CD14-positive monocyte (primary cell): ENCODE data around the gene CCDC197. TPM values are rescaled to one million over a fixed set of nuclear protein-coding genes. Genes with fewer than 3 reads are reported as not detected.

Experiments used
- DNase-seq, 3 donors: peaks; one replicate each; pipeline ENCODE4 v3.0.0-alpha.2; 2011 to 2022
- H2AFZ ChIP-seq: 2 replicates; pipeline ENCODE4 v1.6.0; 2012; ENCODE audit warnings: mild to moderate bottlenecking, low read depth, low read length, inconsistent platforms; ENCODE audit not compliant: insufficient read depth, poor library complexity, severe bottlenecking
- H3K27ac ChIP-seq, 2 donors: 1 replicate in 1 of 2; 2 replicates in 1 of 2; pipeline ENCODE4 v1.5.1; 2012 to 2013; ENCODE audit warnings: low read length in 2 of 2, control low read depth in 1 of 2, inconsistent platforms in 1 of 2, low read depth in 1 of 2, mild to moderate bottlenecking in 1 of 2
- H3K27me3 ChIP-seq, 2 donors: one replicate each; pipeline versions ENCODE4 v1.6.0 to v1.6.1; 2011 to 2013; ENCODE audit warnings: low read length in 2 of 2; ENCODE audit not compliant: control insufficient read depth in 2 of 2, insufficient read depth in 2 of 2
- H3K36me3 ChIP-seq, 2 donors: replicated peaks in 1 of 2; 1 replicate in 1 of 2; 2 replicates in 1 of 2; pipeline versions ENCODE4 v1.5.1 to v1.6.1; 2012 to 2013; ENCODE audit warnings: low read length in 2 of 2, control low read depth in 1 of 2, inconsistent platforms in 1 of 2, mild to moderate bottlenecking in 1 of 2; ENCODE audit not compliant: insufficient read depth in 2 of 2, control insufficient read depth in 1 of 2
- H3K4me1 ChIP-seq, 2 donors: 1 replicate in 1 of 2; 2 replicates in 1 of 2; pipeline versions ENCODE4 v1.5.1 to v1.6.1; 2012 to 2013; ENCODE audit warnings: low read length in 2 of 2, control low read depth in 1 of 2, inconsistent platforms in 1 of 2, mild to moderate bottlenecking in 1 of 2, moderate library complexity in 1 of 2; ENCODE audit not compliant: insufficient read depth in 2 of 2, control insufficient read depth in 1 of 2
- H3K4me2 ChIP-seq: replicated peaks from 2 replicates; pipeline ENCODE3; 2012; ENCODE audit warnings: low read length, moderate library complexity, mild to moderate bottlenecking; ENCODE audit not compliant: poor library complexity, severe bottlenecking; ENCODE audit errors: extremely low read depth
- H3K4me3 ChIP-seq, 3 experiments: fragments of 200-600 bp in 1 of 3; sonication (generic) in 1 of 3; replicated peaks in 1 of 3; 1 replicate in 2 of 3; 2 replicates in 1 of 3; pipeline ENCODE4 v1.5.1; 2011 to 2013; ENCODE audit warnings: low read length in 3 of 3, mild to moderate bottlenecking in 3 of 3, control low read depth in 2 of 3, low read depth in 2 of 3, inconsistent platforms in 1 of 3, moderate library complexity in 1 of 3
- H3K79me2 ChIP-seq: 2 replicates; pipeline ENCODE4 v1.6.0; 2012; ENCODE audit warnings: mild to moderate bottlenecking, control low read depth, inconsistent platforms, low read length, moderate library complexity; ENCODE audit not compliant: insufficient read depth
- H3K9ac ChIP-seq: 2 replicates; pipeline ENCODE4 v1.6.0; 2017; ENCODE audit warnings: low read length, mild to moderate bottlenecking; ENCODE audit not compliant: insufficient read depth, poor library complexity, severe bottlenecking
- H3K9me3 ChIP-seq, 2 donors: replicated peaks in 1 of 2; 1 replicate in 1 of 2; 2 replicates in 1 of 2; pipeline versions ENCODE4 v1.5.1 to v1.6.1; 2012 to 2013; ENCODE audit warnings: low read length in 2 of 2, control low read depth in 1 of 2; ENCODE audit not compliant: control insufficient read depth in 1 of 2, insufficient read depth in 1 of 2
- H4K20me1 ChIP-seq: 2 replicates; pipeline ENCODE4 v1.6.0; 2012; ENCODE audit warnings: mild to moderate bottlenecking, low read length, control low read depth, moderate library complexity; ENCODE audit not compliant: insufficient read depth
- H3K27ac Mint-ChIP-seq, 7 donors: one replicate each; pipeline ENCODE4 v1.8.0; 2020; ENCODE audit warnings: mild to moderate bottlenecking in 7 of 7, mixed read lengths in 7 of 7, moderate library complexity in 6 of 7, inconsistent platforms in 2 of 7
- H3K27me3 Mint-ChIP-seq, 3 donors: one replicate each; pipeline ENCODE4 v1.8.0; 2021 to 2022; ENCODE audit warnings: low read depth in 3 of 3, mild to moderate bottlenecking in 3 of 3, mixed read lengths in 3 of 3, moderate library complexity in 3 of 3, inconsistent platforms in 1 of 3
- H3K36me3 Mint-ChIP-seq, 2 donors: one replicate each; pipeline ENCODE4 v1.8.0; 2020; ENCODE audit warnings: mixed read lengths in 2 of 2, inconsistent platforms in 1 of 2, mild to moderate bottlenecking in 1 of 2
- H3K4me1 Mint-ChIP-seq: one replicate; pipeline ENCODE4 v1.8.0; 2020; ENCODE audit warnings: mild to moderate bottlenecking, mixed read lengths
- H3K4me3 Mint-ChIP-seq, 2 donors: one replicate each; pipeline ENCODE4 v1.8.0; 2020; ENCODE audit warnings: mild to moderate bottlenecking in 2 of 2, mixed read lengths in 2 of 2, moderate library complexity in 1 of 2
- H3K9me3 Mint-ChIP-seq, 7 donors: one replicate each; pipeline ENCODE4 v1.8.0; 2020 to 2022; ENCODE audit warnings: mixed read lengths in 7 of 7, mild to moderate bottlenecking in 6 of 7, moderate library complexity in 6 of 7, inconsistent platforms in 2 of 7
- WGBS: methylation state at CpG from one replicate; pipeline ENCODE4 v1.1.5; 2013; ENCODE audit warnings: missing lambda C conversion rate; ENCODE audit not compliant: insufficient coverage; 5-methylcytosine and 5-hydroxymethylcytosine counted together
- intact Hi-C, 2 donors: fragments of 100-400 bp; cut with micrococcal nuclease; formaldehyde crosslinking; loops; one replicate each; pipeline versions ENCODE4 v1.15.0 to v1.15.1; 2023
- polyA plus RNA-seq, 3 donors: library from polyadenylated mRNA; depleted of rRNA in 1 of 3; unstranded in 2 of 3; stranded (reverse) in 1 of 3; fragments of 300-500 nt in 2 of 3; fragments of >200 nt in 1 of 3; fragmentation: Illumina TruSeq in 2 of 3; gene quantifications; 1 replicate in 2 of 3; 2 replicates in 1 of 3; pipeline ENCODE4 v1.2.3, GENCODE V29; 2012 to 2021
- TF ChIP-seq, protein P1 (sequence below): fragments of 200-600 bp; IDR thresholded peaks from one replicate; pipeline ENCODE4 v1.8.0; 2022; ENCODE audit warnings: antibody characterized with exemption, mild to moderate bottlenecking

Gene CCDC197
- polyA plus RNA-seq, 3 donors: not detected

- under 1% methylated on average over 54 of the region's 74 CpGs for WGBS
- Mint-ChIP-seq H3K4me1 (peaks cover 45% of the 10 kb centered on the region), H3K36me3 (no peaks in the 10 kb centered on the region), H3K27ac (peak within 1 kb of the TSS in 2 of 7 donors; percentile 62 to 73), H3K9me3 (no peaks in the 10 kb centered on the region), H3K4me3 (peak within 1 kb of the TSS; percentile 69 to 81), H3K27me3 (peaks cover 2 to 12% (median 3%) of the 10 kb centered on the region in 3 donors)
- Histone ChIP-seq H2AFZ (peak within 1 kb of the TSS; percentile 91), H3K79me2 (no peaks in the 10 kb centered on the region), H3K4me1 (peaks cover 36 to 44% of the 10 kb centered on the region in 2 donors), H4K20me1 (no peaks in the 10 kb centered on the region), H3K27me3 (no peaks in the 10 kb centered on the region), H3K4me2 (peak within 1 kb of the TSS; percentile 82), H3K9ac (peak within 1 kb of the TSS; percentile 73), H3K4me3 (peak within 1 kb of the TSS; percentile 33 to 77 (median 71)), H3K27ac (peak within 1 kb of the TSS in 1 of 2 donors; percentile 63), H3K9me3 (no peaks in the 10 kb centered on the region), H3K36me3 (no peaks in the 10 kb centered on the region)
- DNase-seq: peak; percentile 91 to 97 (median 95)
- intact Hi-C loops: loop anchor here in 1 of 2 donors (5.0 kb wide), 2 partner anchors 56 to 106 kb away; partner anchors contain the start of genes DDX24 and IFI27L1
- TF ChIP-seq, protein P1, sequence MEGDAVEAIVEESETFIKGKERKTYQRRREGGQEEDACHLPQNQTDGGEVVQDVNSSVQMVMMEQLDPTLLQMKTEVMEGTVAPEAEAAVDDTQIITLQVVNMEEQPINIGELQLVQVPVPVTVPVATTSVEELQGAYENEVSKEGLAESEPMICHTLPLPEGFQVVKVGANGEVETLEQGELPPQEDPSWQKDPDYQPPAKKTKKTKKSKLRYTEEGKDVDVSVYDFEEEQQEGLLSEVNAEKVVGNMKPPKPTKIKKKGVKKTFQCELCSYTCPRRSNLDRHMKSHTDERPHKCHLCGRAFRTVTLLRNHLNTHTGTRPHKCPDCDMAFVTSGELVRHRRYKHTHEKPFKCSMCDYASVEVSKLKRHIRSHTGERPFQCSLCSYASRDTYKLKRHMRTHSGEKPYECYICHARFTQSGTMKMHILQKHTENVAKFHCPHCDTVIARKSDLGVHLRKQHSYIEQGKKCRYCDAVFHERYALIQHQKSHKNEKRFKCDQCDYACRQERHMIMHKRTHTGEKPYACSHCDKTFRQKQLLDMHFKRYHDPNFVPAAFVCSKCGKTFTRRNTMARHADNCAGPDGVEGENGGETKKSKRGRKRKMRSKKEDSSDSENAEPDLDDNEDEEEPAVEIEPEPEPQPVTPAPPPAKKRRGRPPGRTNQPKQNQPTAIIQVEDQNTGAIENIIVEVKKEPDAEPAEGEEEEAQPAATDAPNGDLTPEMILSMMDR: no peak
These were observed 29.2 kb downstream of the CCDC197 start, which contains the start of gene OTUB2 for GRCh38 chr14:94026173-94026888. TSS of gene OTUB2 (plus strand) at chr14:94026340. CDS start at chr14:94026538, 198 bp downstream.

DNA sequence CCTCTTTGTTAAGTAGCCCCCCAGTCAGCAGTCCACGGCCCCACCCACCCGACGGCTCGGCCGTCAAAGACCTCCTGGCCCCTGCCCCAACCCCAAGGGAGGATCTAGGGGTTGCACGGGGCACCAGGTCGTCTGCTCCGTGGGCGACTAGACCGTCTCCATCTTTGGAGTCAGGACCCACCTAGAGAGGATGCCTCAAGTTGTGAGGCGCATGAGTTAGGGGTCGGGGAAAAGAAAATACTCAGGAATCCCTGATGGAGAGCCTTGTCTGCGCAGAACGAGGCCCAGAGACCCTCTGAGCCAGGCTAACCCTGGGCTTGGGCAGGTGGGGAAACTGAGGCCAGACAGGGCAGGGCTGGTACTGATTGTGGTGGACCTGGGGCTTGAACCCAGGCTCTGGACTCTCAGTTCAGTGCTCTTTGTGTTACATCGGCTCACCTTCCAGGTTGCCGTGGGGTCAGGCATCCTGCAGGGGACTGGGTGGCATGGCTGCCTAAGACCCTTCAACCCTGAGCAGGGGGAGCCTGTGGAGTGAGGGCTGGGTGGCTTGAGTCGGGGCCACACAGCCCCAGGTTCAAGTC lies 29.9 kb downstream of the CCDC197 start:
- peak overlapping the region in 1 of 7 donors; percentile 18 for H3K27ac Mint-ChIP-seq
- H3K9me3 Mint-ChIP-seq: no peaks in the 10 kb centered on the region
- H3K4me2 ChIP-seq: peak overlapping the region; percentile 82
- intact Hi-C loops: loop anchor here in 1 of 2 donors (5.0 kb wide), 2 partner anchors 55 to 105 kb away; partner anchors contain the start of genes DDX24 and IFI27L1
- no peaks in the 10 kb centered on the region for H3K27me3 ChIP-seq
- WGBS: 97% methylated on average over 4 of the region's 17 CpGs
- H3K79me2 ChIP-seq: no peaks in the 10 kb centered on the region
- peak overlapping the region; percentile 73 for H3K9ac ChIP-seq
- TF ChIP-seq, protein P1: no peak
- peaks cover 45% of the 10 kb centered on the region for H3K4me1 Mint-ChIP-seq
- H4K20me1 ChIP-seq: no peaks in the 10 kb centered on the region
- no peaks in the 10 kb centered on the region for H3K9me3 ChIP-seq
- H3K4me3 ChIP-seq: peak overlapping the region; percentile 33 to 77 (median 71)
- H3K27me3 Mint-ChIP-seq: peaks cover 2 to 12% (median 3%) of the 10 kb centered on the region in 3 donors
- no peaks in the 10 kb centered on the region for H3K36me3 Mint-ChIP-seq
- no peak overlapping the region for H3K27ac ChIP-seq
- peaks cover 36 to 44% of the 10 kb centered on the region in 2 donors for H3K4me1 ChIP-seq
- H3K36me3 ChIP-seq: no peaks in the 10 kb centered on the region
- H3K4me3 Mint-ChIP-seq: peak overlapping the region; percentile 64 to 68
- DNase-seq: no peak
- H2AFZ ChIP-seq: peak overlapping the region; percentile 91
